ENCODE data around the gene SHISA3.

DNA sequence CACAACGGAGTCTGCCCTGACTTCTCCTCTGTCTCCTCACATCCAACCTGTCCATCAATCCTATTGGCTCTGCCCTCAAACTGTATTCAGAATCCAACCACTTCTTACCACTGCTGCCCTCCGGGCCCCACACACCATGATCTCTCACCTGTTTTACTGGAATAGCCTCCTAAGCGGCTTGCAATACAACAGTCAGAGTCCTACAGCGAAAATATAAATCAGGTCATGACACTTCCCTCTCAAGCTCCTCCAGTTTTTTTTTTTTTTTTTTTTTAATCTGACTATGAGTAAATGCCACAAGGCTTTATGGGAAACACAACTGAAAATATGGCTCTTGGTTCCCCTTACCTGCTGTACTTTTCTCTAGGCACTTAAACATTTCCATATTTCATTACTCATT is 42.8 kb downstream of the SHISA3 start:
- TF ChIP-seq, protein P1, sequence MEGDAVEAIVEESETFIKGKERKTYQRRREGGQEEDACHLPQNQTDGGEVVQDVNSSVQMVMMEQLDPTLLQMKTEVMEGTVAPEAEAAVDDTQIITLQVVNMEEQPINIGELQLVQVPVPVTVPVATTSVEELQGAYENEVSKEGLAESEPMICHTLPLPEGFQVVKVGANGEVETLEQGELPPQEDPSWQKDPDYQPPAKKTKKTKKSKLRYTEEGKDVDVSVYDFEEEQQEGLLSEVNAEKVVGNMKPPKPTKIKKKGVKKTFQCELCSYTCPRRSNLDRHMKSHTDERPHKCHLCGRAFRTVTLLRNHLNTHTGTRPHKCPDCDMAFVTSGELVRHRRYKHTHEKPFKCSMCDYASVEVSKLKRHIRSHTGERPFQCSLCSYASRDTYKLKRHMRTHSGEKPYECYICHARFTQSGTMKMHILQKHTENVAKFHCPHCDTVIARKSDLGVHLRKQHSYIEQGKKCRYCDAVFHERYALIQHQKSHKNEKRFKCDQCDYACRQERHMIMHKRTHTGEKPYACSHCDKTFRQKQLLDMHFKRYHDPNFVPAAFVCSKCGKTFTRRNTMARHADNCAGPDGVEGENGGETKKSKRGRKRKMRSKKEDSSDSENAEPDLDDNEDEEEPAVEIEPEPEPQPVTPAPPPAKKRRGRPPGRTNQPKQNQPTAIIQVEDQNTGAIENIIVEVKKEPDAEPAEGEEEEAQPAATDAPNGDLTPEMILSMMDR (conservative IDR thresholded peaks at IDR 0.05; ENCODE audit: low read length), result no peak
- TF ChIP-seq EZH2phosphoT487 (IDR thresholded peaks at IDR 0.05; ENCODE audit: borderline replicate concordance, low read depth, low read length), result no peak
